ENCODE data around the gene CCP110.
A peak's percentile ranks its signal among the peaks of the same experiment; 100 is the strongest.

CCP110 gene

DNA sequence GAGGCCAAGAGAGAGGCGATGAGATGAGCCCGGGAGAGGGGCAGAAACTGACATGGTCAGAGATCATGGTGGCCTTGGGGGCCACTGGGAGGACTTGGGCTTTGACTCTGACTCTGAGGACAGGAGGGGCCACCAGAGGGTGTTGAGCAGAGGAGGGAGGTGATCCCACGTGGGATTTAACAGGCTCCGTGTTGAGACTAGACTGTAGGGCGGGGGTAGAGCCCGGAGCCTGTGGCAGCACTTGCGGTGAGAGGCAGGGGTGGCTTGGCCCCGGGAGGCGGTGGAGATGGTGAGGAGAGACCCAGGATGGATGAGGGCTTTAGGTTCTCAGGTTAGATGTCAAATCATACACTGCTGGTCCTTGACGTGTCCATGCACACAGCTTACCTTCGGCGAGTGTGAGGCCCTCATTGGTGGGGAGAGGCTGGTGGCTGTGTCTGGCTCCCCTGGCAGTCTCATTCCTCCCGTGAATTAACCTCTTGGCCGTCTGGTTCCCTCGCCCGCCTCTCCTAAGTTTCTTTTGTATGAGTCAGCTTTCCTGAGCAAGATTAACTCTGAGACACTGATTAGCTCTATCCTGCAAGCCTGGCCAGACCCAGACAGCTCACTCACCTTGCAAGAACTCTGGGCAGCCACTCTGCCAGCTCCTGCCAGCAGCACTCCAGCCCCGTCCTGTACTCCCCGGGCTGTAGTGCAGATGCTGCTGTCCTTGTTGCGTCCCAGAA, 71.5 kb downstream of the CCP110 start:
- no peak for TF ChIP-seq CTCF (IDR thresholded peaks at IDR 0.05; ENCODE audit: low read length, missing control alignments)
- no peak overlapping the region for H3K4me3 ChIP-seq (replicated peaks; ENCODE audit: low read depth, low read length)
- peak; percentile 91 for DNase-seq (ENCODE audit: low read depth)

DNA sequence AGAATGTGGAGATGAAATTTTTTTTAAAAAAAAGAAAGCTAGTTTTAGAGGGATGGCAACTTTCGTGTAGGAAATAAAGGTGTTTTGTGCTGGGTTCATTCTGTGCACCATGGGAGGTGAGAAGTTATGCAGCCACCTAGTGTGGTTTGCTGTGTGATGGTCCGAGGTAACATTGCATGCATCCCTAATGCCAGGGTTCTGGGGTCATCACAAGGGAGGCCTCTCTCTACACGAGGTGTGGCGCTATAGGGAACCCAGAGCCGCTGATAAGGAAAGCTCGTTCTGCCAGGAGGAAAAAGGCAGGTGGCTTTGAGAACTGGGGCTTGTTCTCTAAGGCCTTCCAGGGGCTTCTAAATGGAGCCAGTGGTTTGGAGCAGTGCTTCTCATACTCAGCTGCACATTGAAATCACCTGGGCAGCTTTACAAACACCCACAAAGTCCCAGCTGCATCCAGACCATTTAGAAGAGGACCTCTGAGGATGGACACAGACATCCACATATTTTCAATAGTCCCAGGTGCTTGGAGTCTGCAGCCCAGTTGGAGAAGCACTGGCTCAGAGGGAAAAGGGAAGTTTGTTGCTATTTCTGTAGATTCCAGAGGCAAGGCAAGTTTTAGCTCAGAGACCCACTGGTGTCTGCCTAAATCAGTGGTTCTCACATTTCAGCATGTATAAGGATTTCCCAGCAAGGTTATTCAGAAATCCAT, 75.2 kb downstream of the CCP110 start:
- H3K4me3 ChIP-seq (replicated peaks; ENCODE audit: low read depth, low read length) = no peak overlapping the region
- no peak for TF ChIP-seq CTCF (IDR thresholded peaks at IDR 0.05; ENCODE audit: low read length, missing control alignments)
- DNase-seq (ENCODE audit: low read depth) = no peak

DNA sequence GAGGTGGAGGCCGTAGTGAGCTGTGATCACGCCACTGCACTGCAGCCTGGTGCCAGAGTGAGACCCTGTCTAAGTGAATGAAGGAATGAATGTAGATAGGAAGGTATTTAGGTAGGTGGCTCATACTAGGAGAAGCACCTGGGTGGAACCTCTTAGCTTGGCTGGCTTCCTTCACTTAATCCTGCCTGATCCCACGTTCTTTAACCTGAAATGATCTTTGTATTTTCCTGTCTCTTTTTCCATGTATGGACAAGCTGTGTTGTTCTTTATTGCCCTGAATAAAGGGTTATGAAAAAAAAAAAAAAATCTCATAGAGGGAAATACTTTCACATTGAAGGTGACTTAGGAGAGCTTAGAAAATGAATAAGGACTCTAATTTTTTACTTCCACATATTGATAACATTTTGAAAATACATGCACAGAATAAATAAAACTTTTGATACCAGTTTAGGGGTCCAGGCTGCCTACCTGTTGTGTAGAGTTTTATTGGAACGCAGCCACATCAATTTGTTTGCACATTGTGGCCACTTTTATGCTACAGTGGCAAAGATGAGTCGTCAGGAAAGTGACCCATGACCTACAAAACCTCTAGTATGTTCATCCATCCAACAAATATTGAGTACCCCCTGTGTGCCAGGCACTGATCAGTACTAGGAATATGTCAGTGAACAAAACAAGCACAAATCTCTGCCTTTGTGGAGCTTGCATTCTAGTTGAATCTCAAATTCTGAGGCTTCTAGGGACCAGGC, 76.4 kb downstream of the CCP110 start:
- TF ChIP-seq CTCF (IDR thresholded peaks at IDR 0.05; ENCODE audit: low read length, missing control alignments) = no peak

DNA sequence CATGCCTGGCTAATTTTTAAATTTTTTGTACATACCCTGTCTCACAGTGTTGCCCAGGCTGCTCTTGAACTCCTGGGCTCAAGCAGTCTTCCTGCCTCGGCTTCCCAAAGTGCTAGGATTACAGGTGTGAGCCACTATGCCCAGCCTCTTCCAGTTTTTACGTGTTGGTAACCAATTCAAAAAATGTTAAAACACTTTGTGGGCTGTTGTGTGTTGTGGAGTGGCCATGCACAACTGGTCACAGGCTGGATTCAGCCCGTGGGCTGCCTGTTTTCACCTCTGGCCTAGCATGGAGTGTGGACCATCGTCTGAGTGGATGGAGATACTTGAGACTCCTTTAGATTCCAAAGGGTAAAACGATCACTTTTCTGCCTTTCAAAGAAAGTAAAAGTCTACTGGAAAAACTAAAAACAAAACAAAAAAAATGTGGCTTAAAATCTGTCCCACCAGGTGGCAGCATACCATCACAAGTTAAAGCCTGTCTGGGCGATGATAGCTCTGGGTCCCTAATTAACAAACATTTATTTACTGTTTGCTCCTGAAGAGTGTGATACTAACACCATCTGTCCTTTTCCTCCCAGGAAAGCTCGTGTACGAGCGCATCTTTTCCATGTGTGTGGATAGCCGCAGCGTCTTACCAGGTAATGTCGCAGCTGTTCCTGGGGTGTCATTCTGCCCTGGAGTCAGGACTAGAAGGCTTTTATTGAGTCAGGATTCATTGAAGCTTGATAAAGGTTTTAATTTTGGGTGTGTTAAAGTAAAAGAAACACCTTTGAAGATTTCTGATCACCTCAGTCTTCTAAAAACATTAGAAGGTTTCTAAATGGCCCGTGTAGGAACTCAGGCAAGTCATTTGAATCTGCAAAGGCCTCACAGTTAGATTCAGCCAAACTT, 77.6 kb downstream of the CCP110 start:
- H3K4me3 ChIP-seq (replicated peaks; ENCODE audit: low read depth, low read length) = no peak overlapping the region
- peak; percentile 70 for DNase-seq (ENCODE audit: low read depth)
- peak; percentile 58 for TF ChIP-seq CTCF (IDR thresholded peaks at IDR 0.05; ENCODE audit: low read length, missing control alignments)

More for the DNA sequence above, 76.4 kb downstream of the CCP110 start:
- DNase-seq (ENCODE audit: low read depth) = no peak
- H3K4me3 ChIP-seq (replicated peaks; ENCODE audit: low read depth, low read length) = no peak overlapping the region

Data from fibroblast of pulmonary artery (primary cell).